HG03097 (cell line): ENCODE data around the gene CREB5.
"Not testable (repeated sequence)": the region's sequence is repeated elsewhere in the genome, so short reads cannot be mapped to it uniquely, and the experiment has no call there.

Experiments used
- ATAC-seq: cut with Tn5 transposase; IDR thresholded peaks from one replicate; pipeline ENCODE4 v1.9.1; 2021; ENCODE audit not compliant: unreplicated experiment, low FRiP score

The CREB5 gene

DNA sequence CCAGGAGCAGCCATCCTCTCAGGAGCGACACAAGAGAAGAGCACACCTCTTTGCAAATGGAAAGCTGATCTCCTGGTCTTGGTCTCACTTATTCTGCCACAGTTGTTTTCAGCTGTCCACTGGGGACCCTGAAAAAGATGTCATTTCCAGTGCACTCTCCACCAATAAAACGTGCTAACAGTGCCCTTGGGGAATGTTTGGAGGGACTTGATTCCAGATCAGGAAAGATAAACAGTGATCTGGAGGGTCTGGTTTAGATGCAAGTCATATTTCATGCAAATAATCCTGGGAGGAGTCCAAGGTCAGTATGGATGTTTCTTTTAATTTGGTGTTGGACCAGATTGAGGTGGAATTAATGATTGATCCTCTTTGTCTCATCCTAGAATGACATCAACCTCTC lies 185.0 kb downstream of the CREB5 start:
- no peak for ATAC-seq

DNA sequence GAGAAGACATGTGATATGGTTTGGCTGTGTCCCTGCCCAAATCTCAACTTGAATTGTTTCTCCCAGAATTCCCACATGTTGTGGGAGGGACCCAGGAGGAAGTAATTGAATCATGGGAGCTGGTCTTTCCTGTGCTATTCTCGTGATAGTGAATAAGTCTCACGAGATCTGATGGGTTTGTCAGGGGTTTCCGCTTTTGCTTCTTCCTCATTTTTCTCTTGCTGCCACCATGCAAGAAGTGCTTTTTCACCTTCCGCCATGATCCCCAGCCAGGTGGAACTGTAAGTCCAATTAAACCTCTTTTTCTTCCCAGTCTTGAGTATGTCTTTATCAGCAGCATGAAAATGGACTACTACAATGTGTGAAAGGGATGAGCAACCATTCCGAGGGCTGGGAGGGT lies 185.7 kb downstream of the CREB5 start:
- not testable (repeated sequence) for ATAC-seq

DNA sequence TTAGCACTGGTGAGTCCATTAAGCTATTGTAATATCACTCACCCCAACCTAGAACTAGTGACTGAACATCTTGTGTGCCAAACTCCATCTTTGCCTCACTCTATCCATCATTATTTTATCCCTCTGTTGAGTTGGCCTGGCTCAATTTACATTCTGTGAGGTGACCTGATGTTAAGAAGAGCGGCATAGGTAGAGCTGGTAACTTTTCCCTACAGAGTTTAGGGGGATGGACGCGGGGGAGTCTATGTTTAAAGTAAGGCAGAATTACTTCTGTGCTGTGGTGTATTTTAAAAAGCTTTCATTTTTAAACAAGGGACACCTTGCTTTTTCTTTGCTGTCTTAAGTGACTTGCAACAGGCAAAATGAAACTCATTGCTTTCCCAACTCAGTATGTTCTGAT lies 186.3 kb downstream of the CREB5 start:
- ATAC-seq: no peak

DNA sequence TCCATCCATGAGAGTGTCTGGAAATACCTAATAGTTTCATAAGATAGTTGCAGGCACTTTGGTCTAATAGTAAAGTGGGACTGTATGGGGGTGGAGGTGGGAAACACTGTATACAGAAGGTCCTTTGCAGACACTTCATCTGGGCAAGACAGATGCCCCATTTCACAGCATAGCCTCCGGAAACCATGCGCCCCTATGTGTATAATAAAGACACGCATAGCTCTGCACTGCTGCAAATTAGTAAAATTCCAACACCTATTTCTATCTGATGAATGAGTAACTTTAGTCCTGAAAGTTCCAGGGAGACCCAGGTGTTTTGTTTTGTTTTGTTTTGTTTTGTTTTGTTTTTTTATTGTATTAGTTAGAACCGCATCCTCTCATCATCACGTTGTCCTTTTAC lies 187.1 kb downstream of the CREB5 start:
- no peak for ATAC-seq

DNA sequence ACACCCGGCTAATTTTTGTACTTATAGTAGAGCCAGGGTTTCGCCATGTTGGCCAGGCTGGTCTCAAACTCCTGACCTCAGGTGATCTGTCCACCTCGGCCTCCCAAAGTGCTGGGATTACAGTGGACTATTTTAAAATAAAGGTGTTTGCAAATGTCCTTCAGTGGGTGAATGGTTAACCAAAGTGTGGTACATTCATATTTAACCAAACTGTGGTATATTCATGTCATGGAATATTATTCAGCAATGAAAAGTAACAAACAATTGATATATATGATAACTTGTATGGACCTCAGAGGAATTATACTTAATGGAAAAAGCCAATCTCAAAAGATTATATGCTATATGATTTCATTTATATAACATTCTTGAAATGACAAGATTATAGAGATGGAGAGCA lies 190.0 kb downstream of the CREB5 start:
- ATAC-seq: no peak

DNA sequence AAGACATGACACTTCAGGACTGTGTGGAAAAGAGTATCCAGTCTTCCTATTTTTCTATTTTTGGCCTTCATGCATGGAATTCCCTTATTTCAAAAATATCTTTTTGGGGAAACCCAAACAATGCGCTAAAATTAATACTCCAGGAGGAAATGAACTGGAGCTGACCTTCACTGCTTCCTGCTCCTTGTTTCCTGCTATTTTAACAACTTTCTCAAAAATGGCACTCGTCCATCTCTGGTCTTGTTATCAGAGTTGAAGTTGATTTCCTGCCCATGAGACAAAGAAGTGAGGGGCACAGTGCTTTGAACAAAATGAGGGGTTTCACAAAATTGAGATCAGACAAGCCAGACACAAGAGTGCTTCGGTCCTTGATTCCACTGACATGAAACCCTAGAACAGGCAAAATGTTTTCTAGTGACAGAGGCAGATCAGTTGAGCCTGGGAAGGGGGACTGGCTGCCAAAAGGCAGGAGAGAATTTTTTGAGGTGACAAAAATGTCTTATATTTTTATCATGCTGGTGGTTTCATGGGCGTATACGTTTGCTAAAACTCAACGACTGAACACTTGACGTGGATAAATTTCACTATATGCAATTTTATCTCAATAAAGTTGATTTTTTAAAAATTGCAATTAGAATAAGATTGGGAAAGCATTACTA lies 193.2 kb downstream of the CREB5 start:
- ATAC-seq: no peak

DNA sequence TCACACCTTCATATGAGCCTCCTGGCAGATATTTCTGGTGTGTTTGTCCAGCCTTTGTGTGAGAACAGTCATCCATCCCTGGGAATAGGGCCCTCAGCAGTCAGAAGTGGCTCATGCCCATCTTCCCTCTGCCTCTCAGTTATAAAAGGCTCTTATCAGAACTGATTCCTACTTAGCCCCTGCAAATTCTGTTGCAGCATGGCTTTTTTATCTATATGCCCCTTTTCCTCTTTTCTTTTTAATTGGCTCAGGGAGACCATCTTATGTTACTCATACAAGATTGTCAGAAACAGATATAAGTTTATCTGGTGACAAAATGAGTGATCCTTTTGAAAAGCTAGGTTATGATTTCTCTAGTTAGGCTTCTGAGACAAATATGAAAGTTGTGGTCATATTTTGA lies 194.1 kb downstream of the CREB5 start:
- ATAC-seq: no peak

DNA sequence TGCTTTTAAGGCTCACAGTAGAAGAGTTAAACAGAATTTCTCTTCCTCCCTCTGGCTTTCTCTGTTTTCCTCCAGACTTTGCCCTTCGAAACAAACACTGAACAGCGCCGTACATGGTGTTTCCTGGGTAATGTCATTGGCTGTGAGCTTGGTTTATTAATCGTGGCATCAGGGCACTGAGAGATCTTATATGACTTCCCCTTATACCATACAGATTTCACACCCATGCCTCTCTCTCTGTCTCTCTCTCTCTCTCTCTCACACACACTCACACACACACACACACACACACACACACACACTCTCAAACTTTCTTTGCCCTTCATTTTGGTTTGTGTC lies 195.5 kb downstream of the CREB5 start:
- no peak for ATAC-seq

DNA sequence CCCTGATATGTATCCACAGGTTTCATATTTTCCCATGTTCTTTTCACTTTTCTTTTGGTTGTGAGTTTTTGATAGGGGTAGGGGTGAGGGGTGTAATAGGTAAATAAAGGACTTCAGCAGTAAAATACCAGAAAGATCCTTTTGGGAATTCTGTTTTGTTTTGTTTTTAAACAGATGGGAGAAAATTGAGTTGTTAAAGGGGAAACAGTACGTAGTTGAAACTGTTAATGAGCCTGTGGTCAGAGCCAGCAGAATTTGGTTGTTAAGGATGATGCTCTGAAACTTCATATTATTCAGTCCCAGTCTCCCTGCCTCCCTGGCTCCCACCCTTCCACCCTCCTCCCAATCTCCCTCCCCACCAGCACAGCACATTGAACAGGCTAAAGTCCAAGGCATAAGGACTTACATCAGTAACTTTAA lies 195.9 kb downstream of the CREB5 start:
- ATAC-seq: no peak

DNA sequence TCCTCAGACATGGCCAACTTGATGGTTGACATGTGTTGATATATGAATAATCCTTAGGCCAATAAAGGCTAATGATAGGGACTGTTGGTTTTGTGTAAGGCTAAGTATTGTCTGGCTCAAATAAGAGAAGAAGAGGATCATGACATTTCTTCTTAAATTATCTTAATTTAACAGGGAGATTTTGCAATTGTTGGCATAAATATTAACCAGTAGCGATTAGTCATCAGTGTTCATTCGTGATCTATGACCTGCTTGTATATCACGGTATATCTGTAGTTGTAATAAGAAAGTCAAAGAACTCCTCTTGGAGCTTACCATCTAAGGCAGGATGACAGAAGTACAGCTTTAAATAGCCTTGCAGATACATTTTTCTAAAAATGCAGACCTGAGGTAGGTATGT lies 196.4 kb downstream of the CREB5 start:
- no peak for ATAC-seq

DNA sequence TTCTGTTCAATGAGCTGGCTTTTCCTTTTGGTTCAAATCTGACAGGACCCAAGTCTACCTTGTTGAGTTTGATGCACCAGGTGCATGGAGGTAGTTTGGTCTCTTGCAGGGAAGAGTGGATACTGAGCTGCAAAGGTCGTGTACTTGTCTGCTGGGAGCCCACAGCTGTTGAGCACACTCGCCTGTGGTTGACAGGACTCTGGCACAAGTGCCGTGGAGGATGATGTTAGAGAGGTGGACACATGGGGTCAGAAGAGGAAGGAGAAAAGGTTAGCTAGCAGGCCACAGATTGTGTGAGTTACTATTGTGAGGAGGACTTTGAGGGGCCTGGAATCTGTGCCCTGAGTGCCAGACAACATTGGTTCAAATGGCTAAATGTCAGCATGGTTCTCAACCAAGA lies 197.3 kb downstream of the CREB5 start:
- no peak for ATAC-seq

DNA sequence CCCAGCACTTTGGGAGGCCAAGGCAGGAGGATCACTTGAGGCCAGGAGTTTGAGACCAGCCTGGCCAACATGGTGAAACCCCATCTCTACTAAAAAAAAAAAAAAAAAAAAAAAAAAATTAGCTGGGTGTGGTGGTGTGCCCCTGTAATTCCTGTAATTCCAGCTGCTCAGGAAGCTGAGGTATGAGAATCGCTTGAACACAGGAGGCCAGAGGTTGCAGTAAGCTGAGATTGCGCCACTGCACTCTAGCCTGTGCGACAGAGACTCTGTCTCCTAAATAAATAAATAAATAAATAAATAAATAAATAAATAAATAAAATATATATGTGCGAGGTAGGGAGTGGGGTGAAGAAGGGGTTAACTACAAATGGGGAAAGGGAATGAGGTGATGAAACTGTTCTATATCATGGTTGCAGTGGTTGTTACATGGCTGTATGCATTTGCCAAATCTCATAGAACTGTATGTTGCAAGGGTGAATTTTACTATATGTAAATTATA lies 199.1 kb downstream of the CREB5 start:
- not testable (repeated sequence) for ATAC-seq

DNA sequence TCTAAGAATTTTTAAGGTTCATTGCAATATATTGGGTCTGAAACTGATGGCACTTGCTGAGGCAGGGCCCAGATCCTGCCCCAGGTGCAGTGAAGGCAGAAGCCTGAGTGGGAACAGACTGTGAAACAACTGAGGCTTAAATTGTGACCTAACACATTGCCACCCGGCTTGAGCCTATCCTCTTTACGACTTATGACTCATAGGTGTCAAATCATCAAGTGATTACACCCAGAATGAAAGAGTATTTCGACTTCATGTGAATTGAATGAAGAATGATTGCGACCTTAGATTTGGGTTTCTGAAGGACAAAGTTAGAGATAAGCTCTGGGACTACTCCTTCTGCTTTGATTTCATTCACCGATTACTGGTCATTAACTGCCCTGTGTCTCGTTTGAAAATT lies 200.9 kb downstream of the CREB5 start:
- no peak for ATAC-seq

DNA sequence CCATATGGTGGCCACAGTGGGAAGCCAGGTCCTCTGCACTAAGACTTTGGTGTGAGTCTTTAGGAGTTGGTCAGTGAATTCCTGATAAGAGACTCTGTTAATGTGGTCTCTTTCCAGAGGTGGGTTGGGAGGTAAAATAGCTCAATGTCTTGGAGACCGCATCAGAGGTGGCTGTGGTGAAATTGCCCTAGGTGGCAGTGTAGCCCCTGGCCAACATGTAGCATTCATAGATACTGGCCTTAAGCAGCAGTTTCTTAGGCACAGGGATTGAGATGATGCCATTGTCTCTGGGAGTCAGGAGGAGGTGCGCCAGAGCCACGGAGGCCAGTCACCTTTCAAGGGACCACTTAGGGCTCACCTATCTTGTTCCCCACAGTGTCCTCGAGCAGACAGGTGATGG lies 202.8 kb downstream of the CREB5 start:
- no peak for ATAC-seq

DNA sequence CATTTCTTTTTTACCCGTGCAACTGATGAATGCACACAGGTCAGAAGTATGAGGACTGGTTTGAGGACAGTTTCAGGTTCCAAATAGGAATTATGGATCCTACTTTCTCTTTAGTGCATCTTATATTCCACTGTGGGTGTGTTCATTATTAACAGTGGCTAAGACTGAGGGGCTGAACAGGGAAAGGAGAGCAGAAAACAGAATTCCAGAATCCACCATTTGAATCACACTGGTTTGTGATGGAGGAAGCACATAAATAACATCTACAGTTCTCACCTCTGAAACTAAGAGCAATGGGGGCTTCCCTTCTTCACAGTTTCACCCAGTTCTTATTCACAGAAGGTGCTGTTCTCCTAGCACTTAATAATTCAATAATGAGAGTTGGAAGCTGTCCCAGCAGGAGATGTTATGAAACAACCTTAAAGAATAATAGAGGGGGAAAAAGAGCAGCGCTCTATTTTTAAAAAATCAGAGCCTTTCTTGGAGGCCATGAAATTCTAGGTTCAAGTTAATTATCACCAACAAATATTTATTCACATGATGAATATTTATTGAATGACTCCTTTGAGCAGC lies 205.1 kb downstream of the CREB5 start:
- ATAC-seq: no peak

DNA sequence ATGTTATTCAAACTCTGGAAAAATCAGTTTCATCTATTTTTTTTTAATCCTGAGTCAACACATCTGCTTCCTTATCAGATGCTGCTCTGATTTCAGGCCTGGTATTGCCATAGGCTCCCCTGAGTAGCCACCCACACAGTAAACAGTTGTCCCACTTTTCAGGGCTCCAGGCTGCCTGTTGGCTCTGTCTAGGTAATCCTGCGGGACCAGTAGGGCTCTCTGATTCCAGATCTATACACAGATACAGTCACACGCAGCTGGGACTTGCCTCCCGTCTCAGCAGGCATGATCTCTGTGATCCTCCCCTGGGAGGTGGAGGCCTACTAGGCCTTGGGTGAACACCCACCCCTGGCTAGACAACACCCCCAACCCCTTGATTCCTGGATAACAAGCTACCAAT lies 206.1 kb downstream of the CREB5 start:
- no peak for ATAC-seq

DNA sequence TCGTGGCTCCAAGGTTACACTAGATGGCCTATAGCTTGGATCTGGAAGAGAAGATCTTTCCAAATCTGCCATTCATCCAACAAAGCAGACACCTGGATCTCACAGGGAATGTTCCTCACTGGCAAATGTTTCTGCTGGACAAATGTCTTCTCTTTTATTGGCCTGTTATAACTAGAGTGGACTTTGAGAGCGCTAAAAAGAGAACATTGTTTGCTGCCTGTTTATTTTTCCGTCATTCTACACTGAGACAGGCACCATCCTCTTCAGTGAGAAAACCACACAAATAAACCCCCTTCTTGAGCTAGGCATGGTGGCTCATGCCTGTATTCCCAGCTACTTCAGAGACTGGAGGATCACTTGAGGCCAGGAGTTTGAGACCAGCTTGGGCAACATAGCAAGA lies 206.9 kb downstream of the CREB5 start:
- ATAC-seq: no peak

DNA sequence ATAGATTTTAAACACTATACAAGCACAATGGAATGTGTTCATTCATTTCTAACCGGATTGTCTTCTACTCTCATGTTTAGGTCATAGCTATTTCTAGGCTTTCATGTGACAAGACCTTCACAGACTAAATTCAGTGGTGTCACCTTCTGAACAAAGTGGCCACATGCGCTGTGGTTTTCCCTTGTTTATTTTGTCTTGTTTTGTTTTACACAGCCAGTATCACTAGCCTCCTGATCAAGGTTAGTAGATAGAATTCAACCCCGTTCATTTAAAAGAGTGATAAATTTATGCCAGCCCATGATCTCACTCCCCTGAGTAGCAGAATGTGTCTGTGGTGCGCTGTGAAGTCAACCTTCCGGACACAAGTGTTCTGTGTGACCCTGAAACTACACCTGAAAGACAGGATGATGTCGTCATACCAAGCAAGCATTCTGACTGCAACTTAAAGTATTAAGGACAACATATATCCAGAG lies 209.1 kb downstream of the CREB5 start:
- no peak for ATAC-seq

DNA sequence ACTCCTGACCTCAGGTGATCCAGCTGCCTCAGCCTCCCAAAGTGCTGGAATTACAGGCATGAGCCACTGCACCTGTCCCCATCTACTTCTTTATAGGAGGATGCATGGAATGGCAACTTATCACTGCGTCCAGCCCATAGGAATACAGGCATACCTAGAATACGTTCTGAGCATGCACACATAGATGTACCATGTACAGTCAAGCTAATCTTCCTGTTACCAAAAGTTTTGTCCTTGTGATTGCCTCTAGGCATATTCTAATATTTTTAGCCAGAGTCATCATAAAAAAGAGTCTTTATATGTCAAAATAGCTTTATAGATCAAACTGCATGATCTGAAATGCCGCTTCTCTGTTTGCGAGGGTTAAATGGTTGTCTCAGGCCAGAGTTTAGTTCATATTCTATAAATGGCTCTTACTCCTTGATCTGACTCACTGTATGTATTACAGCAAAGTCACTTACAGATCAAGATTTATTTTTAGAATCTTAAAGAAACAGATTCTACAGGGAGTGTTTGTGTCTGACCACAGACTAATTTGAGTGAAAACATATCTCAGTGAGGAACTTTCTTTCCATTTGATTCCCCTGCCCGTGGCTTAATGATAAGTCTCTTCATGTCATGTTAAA lies 210.9 kb downstream of the CREB5 start:
- no peak for ATAC-seq

DNA sequence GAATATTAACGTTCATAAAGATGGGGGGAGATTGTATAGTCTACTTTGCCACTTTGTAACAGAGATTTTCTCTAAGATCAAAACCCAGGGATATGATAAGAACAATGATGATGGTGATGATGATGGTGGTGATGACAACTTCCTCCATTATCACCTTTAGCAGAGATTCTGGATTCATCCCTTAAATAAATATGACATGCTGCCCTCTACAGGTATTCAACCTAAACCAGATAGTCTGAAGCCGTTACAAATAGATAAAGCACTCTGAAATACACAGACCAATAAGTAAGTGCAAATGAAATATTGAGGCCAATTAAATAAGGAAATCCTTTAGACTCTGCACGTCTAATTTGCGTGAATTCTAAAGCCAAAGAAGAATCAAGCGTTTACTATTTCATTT lies 211.5 kb downstream of the CREB5 start:
- ATAC-seq: no peak

DNA sequence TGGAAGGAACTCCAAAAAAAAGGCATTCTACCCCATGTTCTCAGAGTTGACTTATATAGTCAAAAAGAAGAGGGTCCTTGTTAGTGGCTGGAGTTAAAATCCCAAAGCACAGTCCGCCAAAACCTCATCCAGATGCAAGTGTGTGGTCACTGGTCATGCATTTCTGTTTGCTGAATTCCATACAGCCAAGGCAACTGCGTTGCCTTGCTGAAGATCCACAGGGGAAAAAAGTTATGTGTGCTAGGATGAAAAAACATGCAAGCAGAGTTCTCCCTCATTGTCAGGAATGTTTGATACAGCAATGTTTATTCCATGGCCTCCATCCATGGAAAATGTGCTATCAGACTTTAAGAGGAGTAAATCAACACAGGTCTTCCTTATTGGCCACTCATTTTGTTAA lies 213.1 kb downstream of the CREB5 start:
- ATAC-seq: no peak

DNA sequence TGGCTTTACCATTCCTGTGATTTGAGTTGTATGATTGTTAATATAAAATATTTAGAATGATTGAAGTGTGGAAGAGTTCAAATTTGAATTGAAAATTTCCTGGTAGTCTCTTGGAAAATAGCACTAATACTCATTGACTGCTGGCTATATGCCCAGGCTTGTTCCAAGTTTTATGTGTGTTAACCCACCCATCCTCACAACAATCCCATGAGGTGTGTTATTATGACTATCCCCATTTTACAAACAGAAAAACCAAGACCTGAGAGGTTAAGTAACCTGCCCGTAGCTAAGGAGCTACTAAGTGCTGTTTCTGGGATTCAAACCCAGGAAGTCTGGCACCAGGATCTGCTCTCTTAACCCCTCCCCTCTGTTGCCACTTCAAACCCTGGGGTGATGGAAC lies 213.9 kb downstream of the CREB5 start:
- no peak for ATAC-seq
